NCI-H2029 treated with DMSO at 0.1 percent for 48 hours (cell line): Measurements from ENCODE around the gene INPP5K.
"Not testable (repeated sequence)": the region's sequence is repeated elsewhere in the genome, so short reads cannot be mapped to it uniquely, and the experiment has no call there.

Experiments used
- DNase-seq: peaks from one replicate; lab custom pipeline; 2025; lab: John Stamatoyannopoulos, UW

The INPP5K gene

GRCh38 chr17:1546292-1546922 is 30.0 kb upstream of the INPP5K start:
- DNase-seq = no peak

- DNase-seq = no peak
These were observed 29.2 kb upstream of the INPP5K start for GRCh38 chr17:1545618-1546017.

- no peak for DNase-seq
These were observed 25.9 kb upstream of the INPP5K start for GRCh38 chr17:1542316-1542715.

- no peak for DNase-seq
These were observed 25.0 kb upstream of the INPP5K start for GRCh38 chr17:1541367-1541904.

GRCh38 chr17:1539811-1540210 is 23.4 kb upstream of the INPP5K start:
- no peak for DNase-seq

- DNase-seq = no peak
These were observed 19.3 kb upstream of the INPP5K start for GRCh38 chr17:1535737-1536136.

GRCh38 chr17:1533661-1534325 is 17.4 kb upstream of the INPP5K start:
- no peak for DNase-seq

GRCh38 chr17:1532836-1533602 is 16.6 kb upstream of the INPP5K start:
- DNase-seq = no peak

- no peak for DNase-seq
These were observed 13.5 kb upstream of the INPP5K start for GRCh38 chr17:1529863-1530262.

GRCh38 chr17:1526876-1527275 is 10.5 kb upstream of the INPP5K start:
- DNase-seq = not testable (repeated sequence)

GRCh38 chr17:1522626-1523025 is 6.2 kb upstream of the INPP5K start:
- no peak for DNase-seq

GRCh38 chr17:1521086-1521640 is 4.8 kb upstream of the INPP5K start:
- no peak for DNase-seq

GRCh38 chr17:1519678-1520077 is 3.3 kb upstream of the INPP5K start:
- no peak for DNase-seq

GRCh38 chr17:1518410-1518809 is 2.0 kb upstream of the INPP5K start:
- DNase-seq = no peak

- no peak for DNase-seq
These were observed 598 bp downstream of the INPP5K start for GRCh38 chr17:1515640-1516387.

GRCh38 chr17:1512351-1512750 is 4.1 kb downstream of the INPP5K start:
- no peak for DNase-seq

GRCh38 chr17:1511756-1512321 is 4.6 kb downstream of the INPP5K start:
- DNase-seq = no peak

GRCh38 chr17:1511290-1511689 is 5.1 kb downstream of the INPP5K start:
- no peak for DNase-seq

- no peak for DNase-seq
These were observed 7.0 kb downstream of the INPP5K start for GRCh38 chr17:1509290-1509881.

- not testable (repeated sequence) for DNase-seq
These were observed 7.7 kb downstream of the INPP5K start for GRCh38 chr17:1508709-1509108.

- DNase-seq = no peak
These were observed 9.7 kb downstream of the INPP5K start for GRCh38 chr17:1506649-1507267.
